KBM-7 (cell line): ENCODE measurements around the gene REEP2.
A peak's percentile ranks its signal among the peaks of the same experiment; 100 is the strongest.
"Not testable (repeated sequence)": the region's sequence is repeated elsewhere in the genome, so short reads cannot be mapped to it uniquely, and the experiment has no call there.

Experiments used
- DNase-seq: peaks from one replicate; pipeline ENCODE4 v3.0.0-alpha.2; 2015
- in situ Hi-C: fragments of 300-500 bp; cut with MboI; formaldehyde crosslinking; loops from 2 replicates; pipeline ENCODE4 v1.14.3; 2020; ENCODE audit warnings: low sequenced_read_pairs, low pct_unique_long_range_greater_than_20kb, mixed read lengths

Gene REEP2

DNA sequence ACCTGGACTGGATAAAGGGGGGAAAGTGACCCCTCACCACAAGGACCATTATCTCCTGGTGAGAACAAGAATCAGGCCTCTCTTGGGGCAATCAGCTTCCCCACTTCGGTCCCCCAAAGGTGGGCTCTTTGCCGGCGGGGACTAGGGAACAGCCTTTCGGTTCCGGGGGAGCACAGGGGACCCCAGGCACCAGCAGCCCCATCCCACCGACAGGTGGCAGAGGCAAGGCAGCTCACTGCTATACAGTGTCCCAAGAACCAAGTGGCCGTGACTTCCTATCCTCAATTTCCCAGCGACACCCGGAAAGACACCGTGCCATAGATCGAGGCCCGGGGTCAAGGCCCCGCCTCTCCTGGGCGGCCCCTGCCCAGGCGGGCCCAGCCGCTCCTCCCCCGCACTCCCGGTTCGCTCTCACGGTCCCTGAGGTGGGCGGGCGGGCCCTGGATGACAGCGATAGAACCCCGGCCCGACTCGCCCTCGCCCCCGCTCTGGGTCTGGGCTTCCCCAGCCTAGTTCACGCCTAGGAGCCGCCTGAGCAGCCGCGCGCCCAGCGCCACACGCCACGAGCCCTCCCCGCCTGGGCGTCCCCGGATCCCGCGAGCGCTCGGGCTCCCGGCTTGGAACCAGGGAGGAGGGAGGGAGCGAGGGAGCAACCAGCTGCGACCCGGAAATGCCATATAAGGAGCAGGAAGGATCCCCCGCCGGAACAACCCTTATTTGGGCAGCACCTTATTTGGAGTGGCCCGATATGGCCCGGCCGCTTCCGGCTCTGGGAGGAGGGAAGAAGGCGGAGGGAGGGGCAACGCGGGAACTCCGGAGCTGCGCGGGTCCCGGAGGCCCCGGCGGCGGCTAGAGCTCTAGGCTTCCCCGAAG is 25.8 kb downstream of the REEP2 start:
- in situ Hi-C loops = no loop called here
- peak; percentile 99 for DNase-seq

DNA sequence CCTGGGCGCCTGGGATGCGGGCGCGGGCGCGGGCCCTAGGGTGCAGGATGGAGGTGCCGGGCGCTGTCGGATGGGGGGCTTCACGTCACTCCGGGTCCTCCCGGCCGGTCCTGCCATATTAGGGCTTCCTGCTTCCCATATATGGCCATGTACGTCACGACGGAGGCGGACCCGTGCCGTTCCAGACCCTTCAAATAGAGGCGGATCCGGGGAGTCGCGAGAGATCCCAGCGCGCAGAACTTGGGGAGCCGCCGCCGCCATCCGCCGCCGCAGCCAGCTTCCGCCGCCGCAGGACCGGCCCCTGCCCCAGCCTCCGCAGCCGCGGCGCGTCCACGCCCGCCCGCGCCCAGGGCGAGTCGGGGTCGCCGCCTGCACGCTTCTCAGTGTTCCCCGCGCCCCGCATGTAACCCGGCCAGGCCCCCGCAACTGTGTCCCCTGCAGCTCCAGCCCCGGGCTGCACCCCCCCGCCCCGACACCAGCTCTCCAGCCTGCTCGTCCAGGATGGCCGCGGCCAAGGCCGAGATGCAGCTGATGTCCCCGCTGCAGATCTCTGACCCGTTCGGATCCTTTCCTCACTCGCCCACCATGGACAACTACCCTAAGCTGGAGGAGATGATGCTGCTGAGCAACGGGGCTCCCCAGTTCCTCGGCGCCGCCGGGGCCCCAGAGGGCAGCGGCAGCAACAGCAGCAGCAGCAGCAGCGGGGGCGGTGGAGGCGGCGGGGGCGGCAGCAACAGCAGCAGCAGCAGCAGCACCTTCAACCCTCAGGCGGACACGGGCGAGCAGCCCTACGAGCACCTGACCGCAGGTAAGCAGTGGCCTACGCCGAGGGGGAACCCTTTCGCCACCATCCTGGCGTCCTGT is 26.6 kb downstream of the REEP2 start, which contains the start of gene EGR1:
Gene EGR1, plus strand, starts transcription at position 219 of the 864 bp plus-strand sequence. Its CDS starts 283 bp downstream, at position 502.
- in situ Hi-C loops = no loop called here
- DNase-seq = peak; percentile 96

DNA sequence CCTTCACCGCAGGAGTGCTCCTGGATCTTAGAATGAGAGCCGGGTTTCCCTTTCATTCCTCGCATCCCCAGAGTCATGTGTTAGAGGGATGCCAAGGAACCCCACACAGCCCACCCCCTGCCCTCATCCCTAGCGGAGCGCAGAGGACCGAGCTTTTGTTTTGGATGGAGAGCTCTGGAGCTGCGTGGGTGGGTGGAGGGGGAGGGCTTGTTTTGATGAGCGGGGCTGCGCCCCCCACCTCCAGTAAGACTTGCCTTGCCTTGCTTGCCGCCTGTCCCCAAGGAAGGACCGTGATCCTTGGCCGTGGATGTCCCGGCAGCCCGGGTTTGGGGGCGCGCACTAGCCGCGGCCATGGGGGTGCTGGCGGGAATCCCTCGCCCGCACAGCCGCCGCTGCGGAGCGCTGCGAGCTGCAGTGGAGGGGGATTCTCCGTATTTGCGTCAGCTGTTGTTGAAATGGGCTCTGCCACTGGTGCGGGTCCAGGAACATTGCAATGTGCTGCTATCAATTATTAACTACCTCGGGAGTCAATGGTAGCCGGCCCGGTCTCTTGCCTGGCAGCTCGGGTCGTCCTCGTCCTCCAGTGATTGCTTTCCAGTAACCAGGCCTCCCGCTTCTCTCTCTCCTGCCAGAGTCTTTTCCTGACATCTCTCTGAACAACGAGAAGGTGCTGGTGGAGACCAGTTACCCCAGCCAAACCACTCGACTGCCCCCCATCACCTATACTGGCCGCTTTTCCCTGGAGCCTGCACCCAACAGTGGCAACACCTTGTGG is 27.5 kb downstream of the REEP2 start:
- no peak for DNase-seq
- in situ Hi-C loops = no loop called here

DNA sequence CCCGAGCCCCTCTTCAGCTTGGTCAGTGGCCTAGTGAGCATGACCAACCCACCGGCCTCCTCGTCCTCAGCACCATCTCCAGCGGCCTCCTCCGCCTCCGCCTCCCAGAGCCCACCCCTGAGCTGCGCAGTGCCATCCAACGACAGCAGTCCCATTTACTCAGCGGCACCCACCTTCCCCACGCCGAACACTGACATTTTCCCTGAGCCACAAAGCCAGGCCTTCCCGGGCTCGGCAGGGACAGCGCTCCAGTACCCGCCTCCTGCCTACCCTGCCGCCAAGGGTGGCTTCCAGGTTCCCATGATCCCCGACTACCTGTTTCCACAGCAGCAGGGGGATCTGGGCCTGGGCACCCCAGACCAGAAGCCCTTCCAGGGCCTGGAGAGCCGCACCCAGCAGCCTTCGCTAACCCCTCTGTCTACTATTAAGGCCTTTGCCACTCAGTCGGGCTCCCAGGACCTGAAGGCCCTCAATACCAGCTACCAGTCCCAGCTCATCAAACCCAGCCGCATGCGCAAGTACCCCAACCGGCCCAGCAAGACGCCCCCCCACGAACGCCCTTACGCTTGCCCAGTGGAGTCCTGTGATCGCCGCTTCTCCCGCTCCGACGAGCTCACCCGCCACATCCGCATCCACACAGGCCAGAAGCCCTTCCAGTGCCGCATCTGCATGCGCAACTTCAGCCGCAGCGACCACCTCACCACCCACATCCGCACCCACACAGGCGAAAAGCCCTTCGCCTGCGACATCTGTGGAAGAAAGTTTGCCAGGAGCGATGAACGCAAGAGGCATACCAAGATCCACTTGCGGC is 28.2 kb downstream of the REEP2 start:
- DNase-seq = no peak
- in situ Hi-C loops = no loop called here

DNA sequence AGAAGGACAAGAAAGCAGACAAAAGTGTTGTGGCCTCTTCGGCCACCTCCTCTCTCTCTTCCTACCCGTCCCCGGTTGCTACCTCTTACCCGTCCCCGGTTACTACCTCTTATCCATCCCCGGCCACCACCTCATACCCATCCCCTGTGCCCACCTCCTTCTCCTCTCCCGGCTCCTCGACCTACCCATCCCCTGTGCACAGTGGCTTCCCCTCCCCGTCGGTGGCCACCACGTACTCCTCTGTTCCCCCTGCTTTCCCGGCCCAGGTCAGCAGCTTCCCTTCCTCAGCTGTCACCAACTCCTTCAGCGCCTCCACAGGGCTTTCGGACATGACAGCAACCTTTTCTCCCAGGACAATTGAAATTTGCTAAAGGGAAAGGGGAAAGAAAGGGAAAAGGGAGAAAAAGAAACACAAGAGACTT is 28.9 kb downstream of the REEP2 start:
- DNase-seq = no peak
- in situ Hi-C loops = no loop called here

DNA sequence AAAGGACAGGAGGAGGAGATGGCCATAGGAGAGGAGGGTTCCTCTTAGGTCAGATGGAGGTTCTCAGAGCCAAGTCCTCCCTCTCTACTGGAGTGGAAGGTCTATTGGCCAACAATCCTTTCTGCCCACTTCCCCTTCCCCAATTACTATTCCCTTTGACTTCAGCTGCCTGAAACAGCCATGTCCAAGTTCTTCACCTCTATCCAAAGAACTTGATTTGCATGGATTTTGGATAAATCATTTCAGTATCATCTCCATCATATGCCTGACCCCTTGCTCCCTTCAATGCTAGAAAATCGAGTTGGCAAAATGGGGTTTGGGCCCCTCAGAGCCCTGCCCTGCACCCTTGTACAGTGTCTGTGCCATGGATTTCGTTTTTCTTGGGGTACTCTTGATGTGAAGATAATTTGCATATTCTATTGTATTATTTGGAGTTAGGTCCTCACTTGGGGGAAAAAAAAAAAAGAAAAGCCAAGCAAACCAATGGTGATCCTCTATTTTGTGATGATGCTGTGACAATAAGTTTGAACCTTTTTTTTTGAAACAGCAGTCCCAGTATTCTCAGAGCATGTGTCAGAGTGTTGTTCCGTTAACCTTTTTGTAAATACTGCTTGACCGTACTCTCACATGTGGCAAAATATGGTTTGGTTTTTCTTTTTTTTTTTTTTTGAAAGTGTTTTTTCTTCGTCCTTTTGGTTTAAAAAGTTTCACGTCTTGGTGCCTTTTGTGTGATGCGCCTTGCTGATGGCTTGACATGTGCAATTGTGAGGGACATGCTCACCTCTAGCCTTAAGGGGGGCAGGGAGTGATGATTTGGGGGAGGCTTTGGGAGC is 29.5 kb downstream of the REEP2 start:
- no peak for DNase-seq
- in situ Hi-C loops = no loop called here

DNA sequence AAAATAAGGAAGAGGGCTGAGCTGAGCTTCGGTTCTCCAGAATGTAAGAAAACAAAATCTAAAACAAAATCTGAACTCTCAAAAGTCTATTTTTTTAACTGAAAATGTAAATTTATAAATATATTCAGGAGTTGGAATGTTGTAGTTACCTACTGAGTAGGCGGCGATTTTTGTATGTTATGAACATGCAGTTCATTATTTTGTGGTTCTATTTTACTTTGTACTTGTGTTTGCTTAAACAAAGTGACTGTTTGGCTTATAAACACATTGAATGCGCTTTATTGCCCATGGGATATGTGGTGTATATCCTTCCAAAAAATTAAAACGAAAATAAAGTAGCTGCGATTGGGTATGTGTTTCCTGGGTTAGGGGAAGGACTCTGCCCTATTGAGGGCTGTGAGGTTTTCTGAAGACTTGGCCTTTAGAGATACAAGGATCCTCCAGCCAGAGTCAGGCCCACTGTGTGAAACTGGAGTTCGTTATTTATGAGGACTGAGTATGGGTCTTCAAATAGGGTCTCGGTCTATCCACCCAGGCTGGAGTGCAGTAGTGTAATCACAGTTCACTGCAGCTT is 30.2 kb downstream of the REEP2 start:
- in situ Hi-C loops = no loop called here

DNA sequence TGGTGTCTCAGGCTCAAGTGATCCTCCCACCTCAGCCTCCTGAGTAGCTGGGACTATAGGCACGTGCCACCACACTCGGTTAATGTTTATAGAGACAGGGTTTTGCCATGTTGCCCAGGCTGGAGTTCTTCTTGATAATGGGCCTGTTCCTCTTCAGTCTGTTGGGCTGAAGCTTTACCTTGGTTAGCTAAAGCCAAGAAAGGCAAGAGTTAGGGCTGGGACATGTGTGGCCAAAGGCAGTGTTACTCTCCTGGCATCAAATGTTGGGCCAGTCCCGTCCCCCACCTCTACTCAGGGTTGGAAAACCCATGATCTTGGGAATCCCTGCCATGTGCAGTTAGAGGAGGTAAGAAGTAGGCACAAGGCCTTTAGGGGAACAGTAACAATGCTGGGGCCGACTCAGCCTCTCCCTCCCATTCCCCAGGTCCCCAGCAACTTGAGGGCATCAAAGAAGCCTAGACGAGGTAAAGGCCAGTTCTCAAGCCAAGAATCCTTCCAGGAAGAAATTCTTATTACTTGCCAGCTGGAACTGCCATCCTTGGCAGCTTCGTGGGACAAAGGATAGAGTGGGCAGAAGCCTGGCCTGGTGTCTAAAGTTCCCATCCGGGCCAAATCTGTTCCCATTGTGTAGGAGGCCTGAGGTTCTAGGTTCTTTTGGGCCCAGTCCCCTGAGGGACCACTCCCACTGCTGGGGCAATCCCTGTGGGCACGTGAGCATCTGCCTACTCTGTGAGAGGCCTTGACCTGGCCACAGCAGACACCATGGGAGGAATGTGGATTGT is 30.9 kb downstream of the REEP2 start:
- in situ Hi-C loops = no loop called here
- no peak for DNase-seq

More for the DNA sequence above, 30.2 kb downstream of the REEP2 start:
- DNase-seq = no peak

DNA sequence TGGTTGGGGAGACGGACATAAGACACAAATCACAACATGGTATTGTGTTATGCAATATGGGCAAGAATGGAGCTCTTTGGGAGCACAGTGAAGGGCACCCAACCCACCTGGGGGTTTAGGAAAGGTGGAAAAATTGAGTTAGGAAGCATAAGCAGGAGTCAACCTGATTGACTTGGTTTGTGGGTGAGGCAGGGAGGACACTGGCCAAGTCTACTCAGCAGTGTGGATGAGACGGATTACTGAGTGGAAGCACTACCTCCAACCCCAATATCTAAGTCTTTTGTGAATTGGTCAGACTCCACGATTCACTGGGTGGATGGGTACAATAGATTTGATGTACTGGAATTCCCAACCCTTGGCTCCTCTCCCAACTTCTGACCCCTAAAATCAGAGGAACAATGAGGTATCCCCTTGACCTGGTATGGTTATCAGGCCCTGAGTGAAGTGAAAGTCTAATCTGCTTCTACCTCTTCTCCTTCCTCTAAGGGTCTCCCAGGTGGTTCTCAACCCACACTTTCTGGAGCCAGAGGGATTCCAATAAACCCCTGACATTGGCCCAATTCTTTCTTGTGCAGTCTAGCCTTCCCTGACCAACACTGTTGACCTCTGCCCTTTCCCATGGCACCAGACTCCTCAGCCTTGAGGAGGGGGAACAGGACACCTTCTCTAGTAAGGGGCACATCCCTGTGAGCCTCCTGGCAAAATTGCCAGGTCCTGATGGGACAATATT is 31.6 kb downstream of the REEP2 start:
- in situ Hi-C loops = no loop called here

DNA sequence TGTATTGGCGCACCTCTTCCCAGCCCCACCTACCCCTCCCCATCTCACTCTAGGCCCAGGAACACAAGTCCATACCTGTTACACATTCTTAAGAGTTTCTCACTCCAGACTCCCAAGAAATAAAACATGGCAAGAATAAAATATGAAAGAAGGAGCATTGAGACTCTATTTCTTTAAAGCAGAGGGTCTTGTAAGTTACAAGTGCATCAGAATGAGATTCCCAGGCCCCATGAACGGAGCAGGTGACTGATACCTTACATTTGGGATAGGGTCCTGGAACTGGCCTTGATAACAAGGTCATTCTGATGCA is 32.1 kb downstream of the REEP2 start:
- no peak for DNase-seq
- in situ Hi-C loops = no loop called here

More for the DNA sequence above, 31.6 kb downstream of the REEP2 start:
- no peak for DNase-seq

GRCh38 chr5:138472353-138472752 is 33.5 kb downstream of the REEP2 start:
- in situ Hi-C loops = no loop called here
- DNase-seq = no peak

- in situ Hi-C loops, DNase-seq: not testable (repeated sequence)
These were observed 34.3 kb downstream of the REEP2 start for GRCh38 chr5:138473151-138473550.

GRCh38 chr5:138476918-138477317 is 38.1 kb downstream of the REEP2 start:
- in situ Hi-C loops = no loop called here
- DNase-seq = no peak

DNA sequence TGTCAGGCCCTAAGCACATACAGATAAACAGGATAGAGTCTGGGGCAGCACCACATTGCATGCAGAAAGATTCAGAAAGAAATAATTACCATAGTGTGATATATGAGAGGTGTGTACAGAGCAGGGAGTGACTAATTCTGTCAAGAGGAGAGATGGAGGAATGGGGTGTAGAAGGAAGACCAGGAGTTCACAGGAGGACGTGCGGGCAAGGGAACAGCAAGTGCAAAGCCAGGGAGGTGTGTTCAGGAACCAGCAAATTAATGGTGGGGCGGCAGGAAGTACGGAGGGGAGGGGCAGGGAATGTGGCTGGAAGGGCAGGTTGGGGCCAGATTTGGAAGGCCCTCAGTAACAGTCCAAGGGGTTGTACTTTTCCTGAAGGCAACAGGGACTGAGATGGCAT is 43.8 kb downstream of the REEP2 start:
- in situ Hi-C loops = no loop called here

GRCh38 chr5:138488481-138488945 is 49.7 kb downstream of the REEP2 start:
- in situ Hi-C loops = no loop called here
- DNase-seq = no peak

More for the DNA sequence above, 43.8 kb downstream of the REEP2 start:
- no peak for DNase-seq

GRCh38 chr5:138489683-138490061 is 50.8 kb downstream of the REEP2 start:
- in situ Hi-C loops = no loop called here
- DNase-seq = no peak
